ENCODE measurements around the gene NSRP1. TPM values are rescaled to one million over a fixed set of nuclear protein-coding genes. Genes with fewer than 3 reads are reported as not detected.
"Not testable (repeated sequence)": the region's sequence is repeated elsewhere in the genome, so short reads cannot be mapped to it uniquely, and the experiment has no call there.

The NSRP1 gene
- total RNA-seq, 1 donor from 2014 or later = 30.3 TPM

GRCh38 chr17:30222721-30223175 is 106.1 kb downstream of the NSRP1 start:
- no peak for DNase-seq (ENCODE audit: low spot score)

GRCh38 chr17:30224419-30224960 is 107.9 kb downstream of the NSRP1 start:
- no peak for DNase-seq (ENCODE audit: low spot score)

- no peak for DNase-seq (ENCODE audit: low spot score)
Observed at GRCh38 chr17:30225112-30225511, 108.5 kb downstream of the NSRP1 start.

GRCh38 chr17:30225919-30226553 is 109.4 kb downstream of the NSRP1 start:
- DNase-seq (ENCODE audit: low spot score) = no peak

GRCh38 chr17:30226878-30227277 is 110.3 kb downstream of the NSRP1 start:
- no peak for DNase-seq (ENCODE audit: low spot score)

- DNase-seq (ENCODE audit: low spot score) = no peak
Observed at GRCh38 chr17:30228011-30228410, 111.4 kb downstream of the NSRP1 start.

- no peak for DNase-seq (ENCODE audit: low spot score)
Observed at GRCh38 chr17:30229012-30229411, 112.4 kb downstream of the NSRP1 start.

- not testable (repeated sequence) for DNase-seq (ENCODE audit: low spot score)
Observed at GRCh38 chr17:30230009-30230408, 113.4 kb downstream of the NSRP1 start.

GRCh38 chr17:30230596-30231125 is 114.0 kb downstream of the NSRP1 start:
- DNase-seq (ENCODE audit: low spot score) = no peak

- DNase-seq (ENCODE audit: low spot score) = no peak
Observed at GRCh38 chr17:30232015-30232823, 115.6 kb downstream of the NSRP1 start.

- DNase-seq (ENCODE audit: low spot score) = no peak
Observed at GRCh38 chr17:30232824-30233427, 116.3 kb downstream of the NSRP1 start.

GRCh38 chr17:30234296-30234695 is 117.7 kb downstream of the NSRP1 start:
- DNase-seq (ENCODE audit: low spot score) = no peak

- DNase-seq (ENCODE audit: low spot score) = no peak
Observed at GRCh38 chr17:30234964-30235363, 118.3 kb downstream of the NSRP1 start.

GRCh38 chr17:30235386-30236296 is 119.0 kb downstream of the NSRP1 start, which contains the start of gene SLC6A4:
SLC6A4 (minus strand) TSS chr17:30235697; CDS start chr17:30221958, 13,739 bp downstream.
- no peak for DNase-seq (ENCODE audit: low spot score)

Other genes with a start within 250 kb of the NSRP1 start
- gene SSH2, start 186.6 kb upstream of the NSRP1 start, total RNA-seq (ENCODE audit: insufficient read depth, low replicate concordance) = 10.6 TPM
- 4.3 TPM for gene EFCAB5, start 175.2 kb upstream of the NSRP1 start, total RNA-seq (ENCODE audit: insufficient read depth, low replicate concordance)
- 1.2 TPM for gene SLC6A4, start 118.9 kb downstream of the NSRP1 start, total RNA-seq (ENCODE audit: insufficient read depth, low replicate concordance)
- gene BLMH, start 175.1 kb downstream of the NSRP1 start, total RNA-seq (ENCODE audit: insufficient read depth, low replicate concordance) = 56.6 TPM
- gene TMIGD1, start 217.2 kb downstream of the NSRP1 start, total RNA-seq (ENCODE audit: insufficient read depth, low replicate concordance) = not detected